Lung (tissue), 12 donors: ENCODE results near the gene CASP1. TPM values are rescaled to one million over a fixed set of nuclear protein-coding genes. Genes with fewer than 3 reads are reported as not detected.
"Not testable (repeated sequence)": the region's sequence is repeated elsewhere in the genome, so short reads cannot be mapped to it uniquely, and the experiment has no call there.

Experiments used
- ATAC-seq: fragments of 200-7000 bp; cut with Tn5 transposase; one replicate; pipeline ENCODE4 v1.9.1; 2020; ENCODE audit warnings: moderate number of reproducible peaks; ENCODE audit not compliant: insufficient read depth, low FRiP score
- DNase-seq, 3 donors: peaks; one replicate each; pipeline ENCODE4 v3.0.0-alpha.2; 2013 to 2017
- H3K27ac ChIP-seq, 2 donors: one replicate each; pipeline ENCODE4 v1.5.1; 2013; ENCODE audit warnings: mild to moderate bottlenecking in 2 of 2, moderate library complexity in 2 of 2, control low read depth in 1 of 2, inconsistent platforms in 1 of 2, low read depth in 1 of 2, low read length in 1 of 2
- H3K27me3 ChIP-seq, 3 donors: one replicate each; pipeline ENCODE4 v1.5.1; 2013; ENCODE audit warnings: low read length in 2 of 3; ENCODE audit not compliant: control insufficient read depth in 3 of 3, insufficient read depth in 3 of 3
- H3K36me3 ChIP-seq, 4 donors: one replicate each; pipeline ENCODE4 v1.5.1; 2013; ENCODE audit warnings: low read length in 4 of 4, mild to moderate bottlenecking in 1 of 4, moderate library complexity in 1 of 4; ENCODE audit not compliant: control insufficient read depth in 4 of 4, insufficient read depth in 4 of 4
- H3K4me1 ChIP-seq, 5 donors: one replicate each; pipeline ENCODE4 v1.5.1; 2013; ENCODE audit warnings: low read length in 5 of 5, mild to moderate bottlenecking in 2 of 5, moderate library complexity in 1 of 5; ENCODE audit not compliant: control insufficient read depth in 5 of 5, insufficient read depth in 5 of 5
- H3K4me3 ChIP-seq: one replicate; pipeline ENCODE4 v1.5.1; 2013; ENCODE audit warnings: mild to moderate bottlenecking, control low read depth, moderate library complexity
- H3K9ac ChIP-seq, 2 donors: one replicate each; pipeline ENCODE4 v1.5.1; 2013; ENCODE audit warnings: low read length in 2 of 2, control low read depth in 1 of 2; ENCODE audit not compliant: insufficient read depth in 1 of 2
- H3K9me3 ChIP-seq, 4 donors: one replicate each; pipeline ENCODE4 v1.5.1; 2013; ENCODE audit warnings: low read length in 3 of 4, mild to moderate bottlenecking in 1 of 4, moderate library complexity in 1 of 4; ENCODE audit not compliant: control insufficient read depth in 4 of 4, insufficient read depth in 3 of 4
- CTCF ChIP-seq: IDR thresholded peaks from 2 replicates; pipeline ENCODE4 v1.5.1; 2012; ENCODE audit warnings: mild to moderate bottlenecking; ENCODE audit errors: control extremely low read depth, extremely low read depth
- WGBS, 2 donors: extraction: QIAGEN DNeasy Blood & Tissue Kit; methylation state at CpG; one replicate each; pipeline ENCODE4 v1.1.7; 2013; 5-methylcytosine and 5-hydroxymethylcytosine counted together
- polyA plus RNA-seq, 2 donors: library from polyadenylated mRNA; stranded (reverse); fragments of 200-250 nt; gene quantifications; one replicate each; pipeline ENCODE4 v1.2.1, GENCODE V29; 2013
- total RNA-seq, 2 donors: library from RNA; depleted of rRNA in 1 of 2; stranded (reverse); fragments of >200 nt in 1 of 2; gene quantifications; one replicate each; pipeline ENCODE4 v1.2.1, GENCODE V29; 2014 to 2021
- donor health status: control.
- donor health status: control.
- donor health status: Bipolar disorder and iron deficiency.
- donor health status: healthy.
- donor health status: DM: yes; HTN: yes; CAD: no.

Gene CASP1
- total and polyA plus RNA-seq, 4 donors = 30.2 to 115 (median 44.6) TPM

- Histone ChIP-seq H3K9me3 (no peaks in the 10 kb centered on the region), H3K9ac (peak overlapping the region in 1 of 2 donors; percentile 83), H3K27ac (peak overlapping the region in 1 of 2 donors; percentile 92), H3K4me1 (peaks cover 0 to 30% (median 6%) of the 10 kb centered on the region in 5 donors), H3K4me3 (no peak overlapping the region), H3K27me3 (no peaks in the 10 kb centered on the region), H3K36me3 (peaks cover 1 to 8% (median 5%) of the 10 kb centered on the region in 4 donors)
- DNase-seq (no peak), ATAC-seq (no peak)
- TF ChIP-seq CTCF = no peak
- WGBS, 2 donors = 79 to 83% methylated on average over 5 of the region's 5 CpGs
These were observed 10.8 kb upstream of the CASP1 start for GRCh38 chr11:105045676-105046296.

- not testable (repeated sequence) for H3K9me3 ChIP-seq, H3K27me3 ChIP-seq, H3K36me3 ChIP-seq
- 2 to 12% methylated on average over 5 of the region's 5 CpGs for WGBS, 2 donors
- DNase-seq = peak; percentile 67 to 91 (median 87)
- peak within 1 kb of the TSS; percentile 74 to 92 for H3K27ac ChIP-seq
- peak within 1 kb of the TSS; percentile 6 to 83 for H3K9ac ChIP-seq
- peak within 1 kb of the TSS; percentile 56 for H3K4me3 ChIP-seq
- ATAC-seq = peak; percentile 82
- peaks cover 0 to 30% (median 6%) of the 10 kb centered on the region in 5 donors for H3K4me1 ChIP-seq
These were observed 9.9 kb upstream of the CASP1 start, which contains the start of gene CARD16 for GRCh38 chr11:105044557-105045524. Gene CARD16 (minus strand): TSS chr11:105045335. CDS start chr11:105045297, 38 bp downstream.

DNA sequence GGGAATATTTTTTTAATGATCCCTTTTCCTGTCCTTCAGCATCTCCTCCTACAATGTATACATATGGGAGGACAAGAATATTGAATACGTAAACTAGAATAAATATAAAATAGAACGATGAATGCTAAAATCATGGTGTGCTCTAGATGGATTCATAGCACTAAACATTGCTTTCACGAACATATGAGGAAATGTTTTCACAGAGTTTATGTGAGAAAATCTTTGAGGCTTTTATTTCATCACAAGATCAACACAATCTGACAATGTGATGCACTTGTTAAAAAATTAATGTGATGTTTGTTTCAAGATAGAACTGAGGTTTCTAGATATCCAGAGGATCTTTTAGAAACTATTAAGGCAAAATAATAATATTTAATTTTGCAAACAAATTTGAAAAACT lies 7.2 kb upstream of the CASP1 start:
- Histone ChIP-seq H3K36me3 (peaks cover 2 to 8% (median 6%) of the 10 kb centered on the region in 4 donors), H3K4me1 (peaks cover 0 to 30% (median 6%) of the 10 kb centered on the region in 5 donors), H3K9me3 (peaks cover 0 to 4% (median 0%) of the 10 kb centered on the region in 4 donors), H3K27ac (no peak overlapping the region), H3K9ac (no peak overlapping the region), H3K4me3 (no peak overlapping the region), H3K27me3 (no peaks in the 10 kb centered on the region)
- no peak for DNase-seq
- no peak for ATAC-seq
- WGBS, 2 donors = 60 to 66% methylated on average over 3 of the region's 3 CpGs
- TF ChIP-seq CTCF = no peak

DNA sequence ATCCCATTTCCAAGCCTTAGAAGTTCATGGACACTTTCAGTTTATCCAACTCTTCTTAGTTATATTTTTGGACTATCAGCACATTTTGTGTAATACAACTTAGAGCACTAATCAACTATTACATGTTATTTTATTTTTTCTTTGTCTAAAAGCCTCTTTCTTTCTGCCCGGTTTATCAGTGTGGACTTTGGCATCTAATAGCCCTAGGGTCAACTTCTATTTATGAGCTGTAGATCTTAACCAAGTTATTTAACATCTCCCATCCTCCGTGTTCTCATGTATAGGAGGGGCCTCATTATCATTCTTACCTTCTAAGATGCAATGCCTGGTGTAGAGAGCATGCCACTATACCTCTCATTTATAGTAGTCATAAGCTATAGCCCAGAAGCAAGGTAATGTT lies 5.8 kb upstream of the CASP1 start:
- peaks cover 0 to 4% (median 0%) of the 10 kb centered on the region in 4 donors for H3K9me3 ChIP-seq
- no peak for DNase-seq
- TF ChIP-seq CTCF = no peak
- H3K27ac ChIP-seq = no peak overlapping the region
- peaks cover 2 to 8% (median 6%) of the 10 kb centered on the region in 4 donors for H3K36me3 ChIP-seq
- ATAC-seq = no peak
- peaks cover 0 to 24% (median 5%) of the 10 kb centered on the region in 5 donors for H3K4me1 ChIP-seq
- no peaks in the 10 kb centered on the region for H3K27me3 ChIP-seq
- no peak overlapping the region for H3K9ac ChIP-seq
- whole genome bisulfite sequencing, 2 donors = 97 to 99% methylated on average over 2 of the region's 2 CpGs
- H3K4me3 ChIP-seq = no peak overlapping the region

- WGBS, 2 donors = 24% methylated on average over 2 of the region's 2 CpGs
- peaks cover 0 to 13% (median 8%) of the 10 kb centered on the region in 4 donors for H3K36me3 ChIP-seq
These were observed 556 bp downstream of the CASP1 start for GRCh38 chr11:105034388-105034787.

More at GRCh38 chr11:105034388-105034787, 556 bp downstream of the CASP1 start:
- peak overlapping the region in 1 of 2 donors; percentile 66 for H3K9ac ChIP-seq
- not testable (repeated sequence) for H3K27me3 ChIP-seq, H3K9me3 ChIP-seq
- H3K27ac ChIP-seq = peak overlapping the region; percentile 35 to 51
- DNase-seq = peak in 2 of 3 donors; percentile 44 to 58
- peaks cover 0 to 12% (median 2%) of the 10 kb centered on the region in 5 donors for H3K4me1 ChIP-seq
- peak overlapping the region; percentile 27 for H3K4me3 ChIP-seq
- peak; percentile 15 for ATAC-seq
